EH (cell line): Measurements from ENCODE around the gene COPRS.

Experiments used
- DNase-seq: peaks from one replicate; pipeline ENCODE4 v3.0.0-alpha.2; 2015; ENCODE audit warnings: low read depth

The COPRS gene

DNA sequence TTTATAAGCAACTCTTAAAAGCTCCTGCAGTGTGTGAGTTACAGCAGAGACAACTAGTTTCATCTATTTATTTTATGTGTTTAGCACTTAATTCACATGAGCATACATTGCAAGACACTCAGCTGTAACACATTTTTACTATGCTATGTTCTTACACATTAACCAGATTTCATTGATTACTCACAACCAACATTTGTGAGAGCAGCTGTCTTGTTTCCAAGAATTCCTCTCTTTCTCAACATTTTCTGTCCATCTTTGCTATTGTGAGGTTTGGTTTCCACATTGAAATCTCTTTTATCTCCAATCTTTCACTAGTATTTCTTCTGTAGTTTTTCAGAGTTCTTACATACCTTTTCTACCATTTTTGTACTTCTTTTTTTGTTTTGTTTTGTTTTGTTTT lies 51.2 kb downstream of the COPRS start:
- DNase-seq, result peak; percentile 29

DNA sequence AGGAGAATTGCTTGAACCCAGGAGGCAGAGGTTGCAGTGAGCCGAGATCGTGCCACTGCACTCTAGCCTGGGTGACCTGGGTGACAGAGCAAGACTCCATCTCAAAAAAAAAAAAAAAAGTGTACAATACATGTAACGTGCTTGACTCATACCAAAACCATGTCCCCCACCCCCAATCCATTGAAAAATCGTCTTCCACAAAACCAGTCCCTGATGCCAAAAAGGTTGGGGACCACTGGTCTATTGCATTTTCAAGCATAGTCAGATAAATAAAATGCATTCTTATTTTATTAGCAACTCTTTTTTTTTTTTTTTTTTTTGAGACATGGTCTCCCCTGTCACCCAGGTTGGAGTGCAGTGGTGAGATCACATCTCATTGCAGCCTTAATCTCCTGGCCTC lies 52.1 kb downstream of the COPRS start:
- peak; percentile 29 for DNase-seq

DNA sequence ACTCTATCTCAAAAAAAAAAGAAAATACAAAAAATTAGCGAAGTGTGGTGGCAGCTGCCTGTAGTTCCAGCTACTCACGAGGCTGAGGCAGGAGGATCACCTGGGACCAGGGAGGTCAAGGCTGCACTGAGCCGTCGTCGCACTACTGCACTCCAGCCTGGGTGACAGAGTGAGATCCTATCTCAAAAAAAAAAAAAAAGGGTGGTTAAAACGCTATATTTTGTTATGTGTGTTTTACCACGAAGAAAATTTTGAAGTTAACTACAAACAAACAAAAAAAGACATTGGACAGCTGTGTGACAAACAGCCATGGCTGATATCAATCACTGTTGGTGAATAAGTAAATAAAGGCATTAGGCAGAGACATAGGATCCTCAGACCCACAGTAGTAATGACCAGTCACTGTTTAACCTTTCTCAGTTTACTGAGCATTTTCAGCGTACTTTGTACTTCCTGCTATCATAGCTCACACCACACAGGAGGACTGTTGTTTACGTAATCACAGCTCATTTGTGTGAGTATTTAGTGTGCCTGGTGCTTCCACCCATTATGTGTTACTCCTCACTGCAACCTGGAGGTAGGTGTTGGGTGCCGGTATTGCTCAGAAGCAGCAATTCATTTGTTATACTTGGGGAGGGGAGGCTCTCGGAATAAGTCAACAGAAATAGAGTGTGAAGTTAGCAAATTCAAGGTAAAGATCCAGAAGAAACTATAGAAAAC lies 55.4 kb downstream of the COPRS start:
- DNase-seq, result no peak

DNA sequence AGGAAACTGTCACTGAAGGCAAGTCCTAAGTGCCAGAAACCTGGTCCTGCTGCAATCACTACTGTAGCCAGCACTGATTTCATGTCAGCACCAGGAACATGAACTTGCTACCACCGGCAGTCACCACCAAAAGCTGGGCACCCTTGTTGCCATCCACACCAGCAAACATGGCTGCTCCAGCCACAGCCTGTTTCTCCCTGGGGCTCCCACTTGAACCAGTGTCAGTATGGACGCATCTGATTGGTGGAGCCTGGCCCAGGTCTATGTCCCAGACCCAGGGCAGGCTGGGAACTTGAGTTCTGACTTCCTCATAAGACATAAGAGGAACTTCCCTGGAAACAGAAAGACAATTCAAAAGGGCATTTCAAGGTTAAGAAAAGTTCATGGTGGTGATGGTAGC lies 56.5 kb downstream of the COPRS start:
- DNase-seq, result no peak
